Chondrocyte (in vitro differentiated cells): ENCODE data around the gene MTG1. TPM values are rescaled to one million over a fixed set of nuclear protein-coding genes. Genes with fewer than 3 reads are reported as not detected.

Source experiments
- DNase-seq: peaks from one replicate; pipeline ENCODE4 v3.0.0; 2021; ENCODE audit warnings: mixed read lengths, low spot score
- H3K27ac Mint-ChIP-seq: one replicate; pipeline ENCODE4 v1.8.0; 2021; ENCODE audit warnings: mild to moderate bottlenecking, moderate library complexity, mixed read lengths; ENCODE audit not compliant: unreplicated experiment
- H3K27me3 Mint-ChIP-seq: 2 replicates; pipeline ENCODE4 v1.8.0; 2021; ENCODE audit warnings: low read depth, mixed read lengths
- H3K36me3 Mint-ChIP-seq: 2 replicates; pipeline ENCODE4 v1.8.0; 2021; ENCODE audit warnings: low read depth, mixed read lengths
- H3K4me1 Mint-ChIP-seq: 2 replicates; pipeline ENCODE4 v1.8.0; 2021; ENCODE audit warnings: low read depth, mild to moderate bottlenecking, mixed read lengths
- H3K4me3 Mint-ChIP-seq: one replicate; pipeline ENCODE4 v1.8.0; 2021; ENCODE audit warnings: mild to moderate bottlenecking, moderate library complexity, mixed read lengths; ENCODE audit not compliant: unreplicated experiment
- H3K9me3 Mint-ChIP-seq: 2 replicates; pipeline ENCODE4 v1.8.0; 2021; ENCODE audit warnings: low read depth, mixed read lengths
- CTCF ChIP-seq: fragments of 200-600 bp; sonication (generic); IDR thresholded peaks from 2 replicates; pipeline ENCODE4 v1.5.0; 2021; ENCODE audit warnings: antibody characterized with exemption, mild to moderate bottlenecking, moderate library complexity
- total RNA-seq: library from RNA; stranded (reverse); gene quantifications from 3 replicates; pipeline ENCODE4 v1.2.1, GENCODE V29; 2021

The MTG1 gene
- total RNA-seq, 1 donor from 2014 or later: 36.7 TPM

GRCh38 chr10:133446979-133447378 lies 53.0 kb downstream of the MTG1 start:
- H3K4me3 Mint-ChIP-seq: no peak overlapping the region

DNA sequence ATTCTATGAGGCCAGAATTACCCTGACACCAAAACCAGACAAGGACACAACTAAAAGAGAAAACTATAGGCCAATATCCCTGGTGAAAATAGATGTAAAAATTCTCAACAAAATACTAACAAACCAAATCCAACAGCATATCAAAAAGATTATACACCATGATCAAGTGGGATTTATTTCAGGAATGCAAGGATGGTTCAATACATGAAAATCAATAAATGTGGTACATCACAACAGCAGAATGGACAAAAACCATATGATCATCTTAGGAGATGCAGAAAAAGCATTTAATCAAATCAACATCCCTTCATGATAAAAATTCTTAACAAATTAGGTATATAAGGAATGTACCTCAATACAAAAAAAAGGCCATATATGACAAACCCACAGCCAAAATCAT lies 54.2 kb downstream of the MTG1 start:
- Mint-ChIP-seq H3K27ac (no peak overlapping the region), H3K4me3 (no peak overlapping the region), H3K27me3 (peaks cover 2% of the 10 kb centered on the region), H3K4me1 (no peaks in the 10 kb centered on the region), H3K36me3 (peaks cover 34% of the 10 kb centered on the region), H3K9me3 (peaks cover 37% of the 10 kb centered on the region)
- TF ChIP-seq CTCF: no peak
- DNase-seq: no peak

More at GRCh38 chr10:133446979-133447378, 53.0 kb downstream of the MTG1 start:
- TF ChIP-seq CTCF: no peak
- H3K27ac Mint-ChIP-seq: no peak overlapping the region
- peaks cover 37% of the 10 kb centered on the region for H3K36me3 Mint-ChIP-seq
- peaks cover 37% of the 10 kb centered on the region for H3K9me3 Mint-ChIP-seq
- no peaks in the 10 kb centered on the region for H3K4me1 Mint-ChIP-seq
- DNase-seq: no peak
- H3K27me3 Mint-ChIP-seq: peaks cover 2% of the 10 kb centered on the region

- Mint-ChIP-seq H3K36me3 (peaks cover 26% of the 10 kb centered on the region), H3K27ac (no peak overlapping the region), H3K9me3 (peaks cover 34% of the 10 kb centered on the region), H3K4me1 (no peaks in the 10 kb centered on the region), H3K27me3 (peaks cover 2% of the 10 kb centered on the region), H3K4me3 (no peak overlapping the region)
- no peak for DNase-seq
- TF ChIP-seq CTCF: no peak
Measured at GRCh38 chr10:133451346-133451745, 57.4 kb downstream of the MTG1 start.

- peaks cover 26% of the 10 kb centered on the region for H3K9me3 Mint-ChIP-seq
Measured at GRCh38 chr10:133452453-133452852, 58.5 kb downstream of the MTG1 start.

GRCh38 chr10:133453516-133454203 lies 59.7 kb downstream of the MTG1 start, which contains the start of gene SCART1:
Gene SCART1, plus strand, starts transcription at chr10:133453945. Its CDS starts 53 bp downstream, at chr10:133453998.
- Mint-ChIP-seq H3K36me3 (peaks cover 6% of the 10 kb centered on the region), H3K4me3 (no peak within 1 kb of the TSS), H3K9me3 (peaks cover 14% of the 10 kb centered on the region)

More at GRCh38 chr10:133452453-133452852, 58.5 kb downstream of the MTG1 start:
- no peak overlapping the region for H3K27ac Mint-ChIP-seq
- no peaks in the 10 kb centered on the region for H3K4me1 Mint-ChIP-seq
- peaks cover 18% of the 10 kb centered on the region for H3K36me3 Mint-ChIP-seq
- no peak for DNase-seq
- no peak for TF ChIP-seq CTCF
- H3K27me3 Mint-ChIP-seq: peaks cover 2% of the 10 kb centered on the region
- H3K4me3 Mint-ChIP-seq: no peak overlapping the region

More at GRCh38 chr10:133453516-133454203, 59.7 kb downstream of the MTG1 start, which contains the start of gene SCART1:
- TF ChIP-seq CTCF: no peak
- H3K4me1 Mint-ChIP-seq: no peaks in the 10 kb centered on the region
- peaks cover 2% of the 10 kb centered on the region for H3K27me3 Mint-ChIP-seq
- no peak for DNase-seq
- no peak within 1 kb of the TSS for H3K27ac Mint-ChIP-seq
